Esophagus (tissue), 2 donors: ENCODE results near the gene MLLT3. TPM values are rescaled to one million over a fixed set of nuclear protein-coding genes. Genes with fewer than 3 reads are reported as not detected.

ENCODE experiments used
- H3K27ac ChIP-seq, 2 donors: one replicate each; pipeline ENCODE4 v1.5.1; 2013; ENCODE audit warnings: low read depth in 2 of 2, mild to moderate bottlenecking in 2 of 2, inconsistent platforms in 1 of 2, low read length in 1 of 2, moderate library complexity in 1 of 2
- H3K27me3 ChIP-seq, 2 donors: one replicate each; pipeline ENCODE4 v1.6.1; 2013; ENCODE audit warnings: low read length in 2 of 2, control low read depth in 1 of 2, mild to moderate bottlenecking in 1 of 2; ENCODE audit not compliant: insufficient read depth in 2 of 2, control insufficient read depth in 1 of 2
- H3K36me3 ChIP-seq, 2 donors: one replicate each; pipeline ENCODE4 v1.6.1; 2013; ENCODE audit warnings: low read length in 1 of 2; ENCODE audit not compliant: control insufficient read depth in 2 of 2, insufficient read depth in 2 of 2
- H3K4me1 ChIP-seq, 2 donors: one replicate each; pipeline ENCODE4 v1.6.1; 2013; ENCODE audit warnings: low read length in 1 of 2; ENCODE audit not compliant: control insufficient read depth in 2 of 2, insufficient read depth in 2 of 2
- H3K4me3 ChIP-seq, 2 donors: one replicate each; pipeline ENCODE4 v1.5.1; 2013; ENCODE audit warnings: low read length in 2 of 2, mild to moderate bottlenecking in 2 of 2, low read depth in 1 of 2, moderate library complexity in 1 of 2
- H3K9me3 ChIP-seq, 2 donors: one replicate each; pipeline ENCODE4 v1.6.1; 2013; ENCODE audit warnings: mild to moderate bottlenecking in 2 of 2, low read depth in 1 of 2, low read length in 1 of 2, moderate library complexity in 1 of 2; ENCODE audit not compliant: control insufficient read depth in 2 of 2, insufficient read depth in 1 of 2
- WGBS, 2 donors: extraction: QIAGEN DNeasy Blood & Tissue Kit; methylation state at CpG; one replicate each; pipeline ENCODE4 v1.1.7; 2013; 5-methylcytosine and 5-hydroxymethylcytosine counted together
- polyA plus RNA-seq, 2 donors: library from polyadenylated mRNA; stranded (reverse); fragments of 200-250 nt; gene quantifications; one replicate each; pipeline ENCODE4 v1.2.3, GENCODE V29; 2013
- donor health status: healthy with polysubstance abuse.
- donor health status: Bipolar disorder and iron deficiency.

The MLLT3 gene
- polyA plus RNA-seq, 2 donors, result 4.6 to 5.0 TPM

GRCh38 chr9:20351715-20352114, 270.6 kb downstream of the MLLT3 start:
- no peaks in the 10 kb centered on the region for H3K9me3 ChIP-seq
- H3K4me3 ChIP-seq, result no peak overlapping the region
- H3K4me1 ChIP-seq, result peaks cover 0 to 3% of the 10 kb centered on the region in 2 donors
- no peaks in the 10 kb centered on the region for H3K27me3 ChIP-seq
- 52 to 57% methylated on average over 5 of the region's 5 CpGs for WGBS, 2 donors
- peaks cover 0 to 4% of the 10 kb centered on the region in 2 donors for H3K36me3 ChIP-seq
- no peak overlapping the region for H3K27ac ChIP-seq

DNA sequence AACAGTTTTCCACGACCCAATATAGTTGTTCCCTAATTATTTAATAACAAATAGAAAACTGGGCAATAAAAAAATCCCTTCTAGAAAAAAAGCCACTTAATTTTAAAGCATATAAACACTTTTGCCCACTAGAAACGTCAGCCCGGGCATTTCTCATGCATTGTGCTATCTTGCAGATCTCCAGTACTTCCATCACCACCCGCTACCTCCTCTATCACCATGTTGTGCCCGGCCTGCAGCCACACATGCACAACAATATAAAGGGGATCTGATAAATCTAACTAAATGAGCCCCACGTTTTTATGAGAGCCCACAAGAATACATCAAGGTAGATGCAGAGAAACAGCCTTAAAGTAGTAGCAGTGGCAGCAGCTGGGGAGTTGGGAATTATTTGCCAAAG, 272.7 kb downstream of the MLLT3 start:
- no peak overlapping the region for H3K4me3 ChIP-seq
- no peaks in the 10 kb centered on the region for H3K9me3 ChIP-seq
- H3K36me3 ChIP-seq, result peaks cover 0 to 4% of the 10 kb centered on the region in 2 donors
- H3K4me1 ChIP-seq, result peaks cover 0 to 3% of the 10 kb centered on the region in 2 donors
- H3K27ac ChIP-seq, result no peak overlapping the region
- H3K27me3 ChIP-seq, result no peaks in the 10 kb centered on the region
- 86 to 94% methylated on average over 6 of the region's 6 CpGs for WGBS, 2 donors

DNA sequence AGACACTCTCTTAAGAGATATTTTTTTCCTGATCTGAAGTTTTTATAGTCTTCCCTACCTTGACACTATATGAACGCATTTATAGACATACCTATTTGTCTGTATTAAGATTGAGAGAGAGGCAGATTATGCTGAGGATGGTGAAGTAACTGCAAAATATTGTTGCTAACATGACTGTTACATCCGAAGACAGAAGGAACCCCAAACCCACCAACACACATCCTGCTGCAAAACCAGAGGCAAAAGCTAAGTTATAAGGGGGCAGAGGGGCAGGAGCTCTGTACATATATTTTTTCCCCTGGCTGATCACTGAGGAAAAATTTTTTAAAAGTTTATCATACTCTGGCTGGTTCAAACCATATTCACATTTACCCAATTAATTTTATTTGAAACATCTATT, 279.0 kb downstream of the MLLT3 start:
- Histone ChIP-seq H3K4me3 (no peak overlapping the region), H3K36me3 (no peaks in the 10 kb centered on the region), H3K27me3 (no peaks in the 10 kb centered on the region), H3K27ac (no peak overlapping the region), H3K9me3 (no peaks in the 10 kb centered on the region), H3K4me1 (no peaks in the 10 kb centered on the region)
- 85 to 89% methylated on average over 2 of the region's 2 CpGs for WGBS, 2 donors

GRCh38 chr9:20340511-20340861, 281.8 kb downstream of the MLLT3 start:
- Histone ChIP-seq H3K4me3 (no peak overlapping the region), H3K27me3 (peaks cover 0 to 4% of the 10 kb centered on the region in 2 donors), H3K4me1 (no peaks in the 10 kb centered on the region), H3K9me3 (no peaks in the 10 kb centered on the region), H3K27ac (no peak overlapping the region), H3K36me3 (no peaks in the 10 kb centered on the region)
- WGBS, 2 donors, result 67 to 78% methylated on average over 4 of the region's 4 CpGs

GRCh38 chr9:20335668-20336332, 286.5 kb downstream of the MLLT3 start:
- Histone ChIP-seq H3K27me3 (peaks cover 0 to 4% of the 10 kb centered on the region in 2 donors), H3K36me3 (no peaks in the 10 kb centered on the region), H3K27ac (no peak overlapping the region), H3K9me3 (no peaks in the 10 kb centered on the region), H3K4me3 (no peak overlapping the region), H3K4me1 (no peaks in the 10 kb centered on the region)
- 84% methylated on average over 4 of the region's 4 CpGs for WGBS, 2 donors

- H3K4me3 ChIP-seq, result no peak overlapping the region
- WGBS, 2 donors, result 74 to 86% methylated on average over 5 of the region's 5 CpGs
- H3K27ac ChIP-seq, result no peak overlapping the region
Measured at GRCh38 chr9:20333991-20334390, 288.3 kb downstream of the MLLT3 start.

GRCh38 chr9:20331095-20331685, 291.1 kb downstream of the MLLT3 start:
- no peak overlapping the region for H3K27ac ChIP-seq
- no peak overlapping the region for H3K4me3 ChIP-seq
- no peaks in the 10 kb centered on the region for H3K27me3 ChIP-seq
- no peaks in the 10 kb centered on the region for H3K36me3 ChIP-seq
- no peaks in the 10 kb centered on the region for H3K9me3 ChIP-seq
- 70 to 81% methylated on average over 5 of the region's 5 CpGs for WGBS, 2 donors
- no peaks in the 10 kb centered on the region for H3K4me1 ChIP-seq

More at GRCh38 chr9:20333991-20334390, 288.3 kb downstream of the MLLT3 start:
- H3K9me3 ChIP-seq, result no peaks in the 10 kb centered on the region
- H3K4me1 ChIP-seq, result no peaks in the 10 kb centered on the region
- peaks cover 0 to 4% of the 10 kb centered on the region in 2 donors for H3K27me3 ChIP-seq
- no peaks in the 10 kb centered on the region for H3K36me3 ChIP-seq

GRCh38 chr9:20330688-20331087, 291.6 kb downstream of the MLLT3 start:
- H3K4me1 ChIP-seq, result no peaks in the 10 kb centered on the region

GRCh38 chr9:20326516-20326915, 295.8 kb downstream of the MLLT3 start:
- H3K36me3 ChIP-seq, result no peaks in the 10 kb centered on the region
- H3K27ac ChIP-seq, result no peak overlapping the region
- no peaks in the 10 kb centered on the region for H3K27me3 ChIP-seq
- no peak overlapping the region for H3K4me3 ChIP-seq
- 84 to 91% methylated on average over 2 of the region's 2 CpGs for WGBS, 2 donors
- no peaks in the 10 kb centered on the region for H3K9me3 ChIP-seq
- H3K4me1 ChIP-seq, result no peaks in the 10 kb centered on the region

More at GRCh38 chr9:20330688-20331087, 291.6 kb downstream of the MLLT3 start:
- Histone ChIP-seq H3K9me3 (no peaks in the 10 kb centered on the region), H3K27me3 (no peaks in the 10 kb centered on the region), H3K36me3 (no peaks in the 10 kb centered on the region), H3K27ac (no peak overlapping the region), H3K4me3 (no peak overlapping the region)

DNA sequence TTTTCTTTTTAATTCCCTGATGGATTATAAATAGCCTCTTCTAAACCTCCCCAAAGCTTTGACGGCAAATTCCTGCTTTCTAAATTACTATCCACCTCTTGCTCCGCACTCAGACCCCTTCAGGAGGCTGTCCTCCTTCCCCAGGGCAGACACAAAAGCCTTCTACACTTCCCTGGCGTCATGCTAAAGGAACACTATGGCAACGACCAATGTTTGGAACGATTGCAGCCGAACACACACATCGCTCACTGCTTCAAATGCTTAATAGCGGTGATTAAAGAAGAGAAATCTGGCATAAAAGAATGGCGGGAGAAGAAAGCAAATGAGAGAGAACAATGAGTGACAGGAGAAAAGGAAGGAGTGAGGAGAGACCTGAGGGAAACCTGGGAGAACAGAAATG, 297.3 kb downstream of the MLLT3 start:
- Histone ChIP-seq H3K4me3 (no peak overlapping the region), H3K27ac (no peak overlapping the region), H3K27me3 (no peaks in the 10 kb centered on the region), H3K9me3 (no peaks in the 10 kb centered on the region), H3K4me1 (no peaks in the 10 kb centered on the region), H3K36me3 (no peaks in the 10 kb centered on the region)
- 87 to 92% methylated on average over 9 of the region's 9 CpGs for WGBS, 2 donors
